ENCODE data around the gene DNPH1. TPM values are rescaled to one million over a fixed set of nuclear protein-coding genes. Genes with fewer than 3 reads are reported as not detected.

DNPH1 gene
- total RNA-seq, 1 donor from 2014 or later = 27.2 TPM

DNA sequence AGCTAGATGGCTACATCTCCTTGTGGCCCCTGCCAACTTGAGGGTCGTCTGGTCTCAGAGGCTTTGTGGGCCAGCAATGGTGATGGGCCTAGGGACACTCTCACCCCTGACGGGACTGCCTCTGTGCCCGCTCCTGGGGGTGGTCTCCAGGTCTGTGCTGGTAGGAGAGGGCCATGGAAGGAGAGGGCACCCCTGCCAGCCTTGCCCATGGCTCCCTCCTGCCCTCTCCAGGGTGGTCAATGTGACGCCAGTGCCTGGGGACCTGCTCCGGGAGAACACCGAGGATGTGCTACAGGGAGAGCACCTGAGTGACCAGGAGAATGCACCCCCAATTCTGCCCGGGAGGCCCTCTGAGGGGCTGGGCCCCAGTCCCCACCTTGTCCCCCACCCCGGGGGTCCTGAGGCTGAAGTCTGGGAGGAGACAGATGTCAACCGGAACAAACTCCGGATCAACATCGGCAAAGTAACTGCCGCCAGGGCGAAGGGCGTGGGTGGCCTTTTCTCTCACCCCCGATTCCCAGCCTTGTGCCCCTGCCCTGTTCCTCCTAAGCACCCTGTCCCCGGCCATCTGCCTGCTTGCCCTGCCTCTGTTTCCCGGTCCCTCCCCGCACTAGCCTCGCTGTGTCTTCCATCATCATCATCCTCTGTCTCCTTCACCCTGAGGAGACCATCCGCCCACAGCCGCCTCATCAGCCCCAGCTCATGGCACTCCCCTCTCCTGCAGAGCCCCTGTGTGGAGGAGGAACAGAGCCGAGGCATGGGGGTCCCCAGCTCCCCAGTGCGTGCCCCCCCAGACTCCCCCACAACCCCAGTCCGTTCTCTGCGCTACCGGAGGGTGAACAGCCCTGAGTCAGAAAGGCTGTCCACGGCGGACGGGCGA lies 29.8 kb upstream of the DNPH1 start:
- Mint-ChIP-seq H3K36me3 (ENCODE audit: unreplicated experiment) (no peaks in the 10 kb centered on the region), H3K27me3 (ENCODE audit: unreplicated experiment) (peaks cover 8% of the 10 kb centered on the region), H3K4me3 (ENCODE audit: unreplicated experiment) (no peak overlapping the region), H3K9me3 (ENCODE audit: unreplicated experiment) (no peaks in the 10 kb centered on the region), H3K4me1 (ENCODE audit: unreplicated experiment) (peaks cover 9% of the 10 kb centered on the region), H3K27ac (ENCODE audit: unreplicated experiment) (no peak overlapping the region)
- no peak for DNase-seq (ENCODE audit: extremely low spot score, unreplicated experiment)
- TF ChIP-seq, protein P1, sequence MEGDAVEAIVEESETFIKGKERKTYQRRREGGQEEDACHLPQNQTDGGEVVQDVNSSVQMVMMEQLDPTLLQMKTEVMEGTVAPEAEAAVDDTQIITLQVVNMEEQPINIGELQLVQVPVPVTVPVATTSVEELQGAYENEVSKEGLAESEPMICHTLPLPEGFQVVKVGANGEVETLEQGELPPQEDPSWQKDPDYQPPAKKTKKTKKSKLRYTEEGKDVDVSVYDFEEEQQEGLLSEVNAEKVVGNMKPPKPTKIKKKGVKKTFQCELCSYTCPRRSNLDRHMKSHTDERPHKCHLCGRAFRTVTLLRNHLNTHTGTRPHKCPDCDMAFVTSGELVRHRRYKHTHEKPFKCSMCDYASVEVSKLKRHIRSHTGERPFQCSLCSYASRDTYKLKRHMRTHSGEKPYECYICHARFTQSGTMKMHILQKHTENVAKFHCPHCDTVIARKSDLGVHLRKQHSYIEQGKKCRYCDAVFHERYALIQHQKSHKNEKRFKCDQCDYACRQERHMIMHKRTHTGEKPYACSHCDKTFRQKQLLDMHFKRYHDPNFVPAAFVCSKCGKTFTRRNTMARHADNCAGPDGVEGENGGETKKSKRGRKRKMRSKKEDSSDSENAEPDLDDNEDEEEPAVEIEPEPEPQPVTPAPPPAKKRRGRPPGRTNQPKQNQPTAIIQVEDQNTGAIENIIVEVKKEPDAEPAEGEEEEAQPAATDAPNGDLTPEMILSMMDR (IDR thresholded peaks at IDR 0.05) = no peak

- H3K4me1 Mint-ChIP-seq (ENCODE audit: unreplicated experiment) = peaks cover 9% of the 10 kb centered on the region
- H3K27ac Mint-ChIP-seq (ENCODE audit: unreplicated experiment) = no peak overlapping the region
- no peaks in the 10 kb centered on the region for H3K9me3 Mint-ChIP-seq (ENCODE audit: unreplicated experiment)
- H3K36me3 Mint-ChIP-seq (ENCODE audit: unreplicated experiment) = no peaks in the 10 kb centered on the region
- no peak overlapping the region for H3K4me3 Mint-ChIP-seq (ENCODE audit: unreplicated experiment)
- peaks cover 8% of the 10 kb centered on the region for H3K27me3 Mint-ChIP-seq (ENCODE audit: unreplicated experiment)
- DNase-seq (ENCODE audit: extremely low spot score, unreplicated experiment) = no peak
- TF ChIP-seq, protein P1 (IDR thresholded peaks at IDR 0.05) = no peak
Observed at GRCh38 chr6:43258180-43258579, 28.9 kb upstream of the DNPH1 start.

DNA sequence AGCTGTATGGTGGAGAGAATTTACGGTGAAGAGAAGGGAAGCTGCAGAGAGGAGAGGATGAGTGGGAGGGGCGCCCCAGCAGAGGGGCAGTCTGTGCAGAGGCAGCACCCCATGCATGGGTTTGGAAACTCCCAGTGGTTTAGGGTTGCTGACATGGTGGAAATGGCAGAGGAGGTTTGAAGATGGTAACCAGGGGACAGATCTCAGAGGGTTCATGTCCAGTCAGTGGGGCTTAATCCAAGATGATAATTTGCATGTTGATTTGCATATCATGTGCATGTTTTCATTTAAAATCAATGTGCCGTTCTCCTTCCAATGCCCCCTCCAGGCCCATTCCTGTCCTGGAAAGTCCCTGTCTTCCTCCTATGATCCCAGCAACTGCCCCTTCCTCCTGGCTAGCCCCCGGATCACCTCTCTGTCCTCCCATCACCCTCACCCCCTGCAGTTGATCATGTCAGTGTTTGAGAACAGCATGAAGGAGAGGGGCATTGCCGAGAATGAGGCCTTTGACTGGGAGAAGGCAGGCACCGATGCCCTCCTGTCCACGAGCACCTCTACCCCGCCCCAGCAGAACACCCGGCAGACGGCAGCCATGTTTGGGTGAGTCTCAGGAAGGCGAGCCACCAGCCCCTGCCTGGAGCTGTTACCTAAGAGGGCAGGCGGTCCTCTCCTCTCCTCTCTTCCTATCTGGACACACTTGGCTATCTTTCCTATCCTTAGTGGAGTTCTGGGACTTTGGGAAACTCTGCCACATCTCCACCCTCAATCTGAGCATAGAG lies 28.3 kb upstream of the DNPH1 start:
- TF ChIP-seq, protein P1 (IDR thresholded peaks at IDR 0.05) = no peak
- no peaks in the 10 kb centered on the region for H3K9me3 Mint-ChIP-seq (ENCODE audit: unreplicated experiment)
- no peak overlapping the region for H3K27ac Mint-ChIP-seq (ENCODE audit: unreplicated experiment)
- H3K36me3 Mint-ChIP-seq (ENCODE audit: unreplicated experiment) = no peaks in the 10 kb centered on the region
- H3K4me3 Mint-ChIP-seq (ENCODE audit: unreplicated experiment) = no peak overlapping the region
- H3K27me3 Mint-ChIP-seq (ENCODE audit: unreplicated experiment) = peaks cover 8% of the 10 kb centered on the region
- peaks cover 9% of the 10 kb centered on the region for H3K4me1 Mint-ChIP-seq (ENCODE audit: unreplicated experiment)
- DNase-seq (ENCODE audit: extremely low spot score, unreplicated experiment) = no peak

GRCh38 chr6:43256670-43257366 lies 27.5 kb upstream of the DNPH1 start:
- Mint-ChIP-seq H3K4me3 (ENCODE audit: unreplicated experiment) (no peak overlapping the region), H3K4me1 (ENCODE audit: unreplicated experiment) (peaks cover 4% of the 10 kb centered on the region), H3K36me3 (ENCODE audit: unreplicated experiment) (no peaks in the 10 kb centered on the region), H3K27ac (ENCODE audit: unreplicated experiment) (no peak overlapping the region), H3K27me3 (ENCODE audit: unreplicated experiment) (peaks cover 9% of the 10 kb centered on the region), H3K9me3 (ENCODE audit: unreplicated experiment) (no peaks in the 10 kb centered on the region)
- no peak for DNase-seq (ENCODE audit: extremely low spot score, unreplicated experiment)
- TF ChIP-seq, protein P1 (IDR thresholded peaks at IDR 0.05) = no peak

Data from osteocyte (in vitro differentiated cells).